Tibial nerve (tissue), 4 donors: Measurements from ENCODE around the gene AGPAT3.
"Not testable (repeated sequence)": the region's sequence is repeated elsewhere in the genome, so short reads cannot be mapped to it uniquely, and the experiment has no call there.

Experiments
- CTCF ChIP-seq, 5 experiments: fragments of 200-600 bp in 3 of 5; fragments of 450-650 bp in 2 of 5; sonication (generic) in 3 of 5; IDR thresholded peaks; one replicate each; pipeline ENCODE4 v1.5.1; 2016 to 2019; ENCODE audit warnings: antibody characterized with exemption in 5 of 5, mild to moderate bottlenecking in 3 of 5, moderate library complexity in 2 of 5
- EP300 ChIP-seq, 2 donors: sonication (generic); formaldehyde crosslinking; IDR thresholded peaks; one replicate each; pipeline ENCODE4 v1.6.1; 2017; ENCODE audit warnings: antibody characterized with exemption in 2 of 2, mild to moderate bottlenecking in 1 of 2
- POLR2A ChIP-seq, 2 donors: fragments of 450-650 bp; IDR thresholded peaks; one replicate each; pipeline ENCODE4 v1.6.1; 2017; ENCODE audit warnings: antibody characterized with exemption in 2 of 2, mild to moderate bottlenecking in 2 of 2, moderate library complexity in 2 of 2

DNA sequence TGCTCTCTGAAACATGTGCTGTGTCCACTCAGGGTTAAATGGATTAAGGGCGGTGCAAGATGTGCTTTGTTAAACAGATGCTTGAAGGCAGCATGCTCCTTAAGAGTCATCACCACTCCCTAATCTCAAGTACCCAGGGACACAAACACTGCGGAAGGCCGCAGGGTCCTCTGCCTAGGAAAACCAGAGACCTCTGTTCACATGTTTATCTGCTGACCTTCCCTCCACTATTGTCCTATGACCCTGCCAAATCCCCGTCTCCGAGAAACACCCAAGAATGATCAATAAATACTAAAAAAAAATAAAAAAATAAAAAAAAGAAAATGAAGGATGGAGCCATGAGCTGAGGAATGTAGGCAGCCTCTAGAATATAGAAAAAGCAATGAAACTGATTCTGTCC is 42.3 kb upstream of the AGPAT3 start:
- TF ChIP-seq CTCF, POLR2A, EP300 (IDR thresholded peaks at IDR 0.05): not testable (repeated sequence)
